HAP-1 (cell line): ENCODE results near the gene TSR1.

Source experiments
- DNase-seq, 2 experiments: peaks; one replicate each; pipeline ENCODE4 v3.0.0-alpha.2; 2016 to 2020; ENCODE audit warnings: low spot score in 2 of 2
- H3K27me3 ChIP-seq: fragments of 250-450 bp; sonication (Bioruptor Pico); 2 replicates; pipeline ENCODE4 v1.5.1; 2020; ENCODE audit warnings: low read depth, mild to moderate bottlenecking, moderate library complexity
- H3K36me3 ChIP-seq: fragments of 250-450 bp; sonication (Bioruptor Pico); replicated peaks from 2 replicates; pipeline ENCODE4 v1.5.1; 2020; ENCODE audit warnings: mild to moderate bottlenecking
- H3K4me1 ChIP-seq: fragments of 250-450 bp; sonication (Bioruptor Pico); 2 replicates; pipeline ENCODE4 v1.5.1; 2020; ENCODE audit warnings: mild to moderate bottlenecking
- H3K4me3 ChIP-seq: fragments of 250-450 bp; sonication (Bioruptor Pico); 2 replicates; pipeline ENCODE4 v1.5.1; 2020; ENCODE audit warnings: mild to moderate bottlenecking, moderate library complexity
- H3K9me3 ChIP-seq: fragments of 250-450 bp; sonication (Bioruptor Pico); 2 replicates; pipeline ENCODE4 v1.5.1; 2020; ENCODE audit warnings: mild to moderate bottlenecking, moderate library complexity
- in situ Hi-C: fragments of 300-500 bp; cut with MboI; formaldehyde crosslinking; loops from 3 replicates; pipeline ENCODE4 v1.14.3; 2020; ENCODE audit warnings: low sequenced_read_pairs, inconsistent platforms, mixed read lengths

The TSR1 gene

DNA sequence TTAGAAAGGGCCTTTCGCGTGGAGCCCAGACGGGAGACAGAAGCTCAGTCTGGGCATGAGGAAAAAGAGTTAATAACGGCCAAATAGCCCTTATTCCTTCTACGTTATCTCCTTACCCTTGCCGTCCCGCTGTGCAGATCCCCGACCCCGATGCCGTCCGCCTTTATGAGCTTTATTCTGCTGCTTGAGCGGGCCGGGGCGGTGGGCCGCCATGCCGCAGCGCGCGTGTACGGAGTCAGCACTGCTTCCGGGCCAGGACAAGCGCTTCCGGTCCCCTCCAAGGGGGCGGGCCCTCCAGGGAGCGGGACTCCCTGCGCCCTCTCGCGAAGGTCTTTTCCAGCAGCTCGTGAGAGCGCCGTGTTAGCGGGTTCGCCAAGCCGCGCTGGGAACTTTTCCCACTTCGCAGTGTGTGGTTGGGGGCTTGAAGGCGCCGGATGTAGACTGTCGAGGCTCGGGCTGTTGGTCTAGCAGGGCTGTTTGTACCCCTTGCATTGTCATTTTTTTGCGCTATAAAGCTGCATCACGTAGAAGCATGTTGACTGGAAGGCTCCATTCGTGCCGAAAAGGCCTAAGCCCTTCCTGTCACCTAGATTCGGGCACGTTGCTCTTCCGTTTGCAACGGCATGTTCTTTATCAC, at the start of gene TSR1:
TSS of gene TSR1 (minus strand) at position 243 of the 637 bp plus-strand sequence. CDS start at position 213, 30 bp downstream.
- in situ Hi-C loops = no loop called here
- H3K4me3 ChIP-seq = peak within 1 kb of the TSS; percentile 81
- H3K36me3 ChIP-seq = peaks cover 55% of the 10 kb centered on the region

DNA sequence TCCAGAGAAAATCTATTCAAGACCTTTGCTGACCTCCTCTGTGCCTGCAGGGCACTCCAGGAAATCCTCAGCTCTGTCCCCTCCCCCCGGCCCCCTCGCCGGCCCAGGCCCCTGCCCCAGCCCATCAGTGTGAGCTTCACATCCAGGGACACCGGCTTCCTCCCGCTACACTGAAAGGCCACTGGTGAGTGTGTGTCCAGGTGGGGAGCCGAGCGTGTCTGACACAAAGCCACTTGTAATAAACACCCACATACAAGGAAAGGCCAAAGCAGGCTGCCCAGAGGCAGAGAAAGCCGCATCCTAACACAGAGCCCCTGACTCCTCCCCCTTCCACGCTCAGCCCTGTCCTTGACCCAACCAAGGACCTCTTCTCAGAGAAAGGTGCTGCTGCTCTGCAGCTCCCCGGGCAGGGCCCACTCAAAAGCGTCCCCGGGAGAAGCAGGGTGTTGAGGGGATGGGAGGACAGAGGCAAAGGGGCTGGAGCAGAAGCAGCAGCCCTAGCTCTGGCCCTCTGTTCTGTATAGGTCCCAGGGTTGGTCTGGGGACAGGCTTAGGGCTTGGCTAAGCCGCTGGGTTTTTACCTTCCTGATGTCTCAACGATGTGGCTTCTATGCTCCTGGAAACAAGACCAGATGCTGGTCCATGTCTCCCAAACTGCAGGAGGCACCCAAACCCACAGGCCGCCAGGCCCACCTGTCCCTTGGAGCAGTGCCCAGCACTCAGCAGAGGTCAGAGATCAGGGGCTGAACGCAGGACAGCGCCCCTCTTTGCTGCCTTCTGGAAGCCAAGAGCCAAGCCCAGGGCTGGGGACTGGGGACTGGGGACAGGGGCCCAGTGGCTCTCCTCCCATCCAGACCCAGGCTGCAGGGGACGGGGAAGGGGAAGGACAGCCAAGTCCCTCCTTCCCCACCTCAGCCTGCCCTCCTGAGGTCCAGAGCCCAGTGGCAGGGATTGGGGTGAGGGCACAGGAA, 49.3 kb upstream of the TSR1 start:
- H3K9me3 ChIP-seq = no peaks in the 10 kb centered on the region
- peaks cover 4% of the 10 kb centered on the region; the same call in 1 of the 2 replicates for H3K4me1 ChIP-seq
- H3K4me3 ChIP-seq = no peak overlapping the region
- H3K27me3 ChIP-seq = no peaks in the 10 kb centered on the region
- in situ Hi-C loops = loop anchor here (25.0 kb wide), 1 partner anchor 627 kb away; no protein-coding TSS in a partner anchor
- peaks cover 20% of the 10 kb centered on the region for H3K36me3 ChIP-seq
- DNase-seq = no peak

More for the DNA sequence above, at the start of gene TSR1:
- Histone ChIP-seq H3K27me3 (no peaks in the 10 kb centered on the region), H3K4me1 (peaks cover 9% of the 10 kb centered on the region), H3K9me3 (no peaks in the 10 kb centered on the region)
- DNase-seq = peak; percentile 91 to 95

DNA sequence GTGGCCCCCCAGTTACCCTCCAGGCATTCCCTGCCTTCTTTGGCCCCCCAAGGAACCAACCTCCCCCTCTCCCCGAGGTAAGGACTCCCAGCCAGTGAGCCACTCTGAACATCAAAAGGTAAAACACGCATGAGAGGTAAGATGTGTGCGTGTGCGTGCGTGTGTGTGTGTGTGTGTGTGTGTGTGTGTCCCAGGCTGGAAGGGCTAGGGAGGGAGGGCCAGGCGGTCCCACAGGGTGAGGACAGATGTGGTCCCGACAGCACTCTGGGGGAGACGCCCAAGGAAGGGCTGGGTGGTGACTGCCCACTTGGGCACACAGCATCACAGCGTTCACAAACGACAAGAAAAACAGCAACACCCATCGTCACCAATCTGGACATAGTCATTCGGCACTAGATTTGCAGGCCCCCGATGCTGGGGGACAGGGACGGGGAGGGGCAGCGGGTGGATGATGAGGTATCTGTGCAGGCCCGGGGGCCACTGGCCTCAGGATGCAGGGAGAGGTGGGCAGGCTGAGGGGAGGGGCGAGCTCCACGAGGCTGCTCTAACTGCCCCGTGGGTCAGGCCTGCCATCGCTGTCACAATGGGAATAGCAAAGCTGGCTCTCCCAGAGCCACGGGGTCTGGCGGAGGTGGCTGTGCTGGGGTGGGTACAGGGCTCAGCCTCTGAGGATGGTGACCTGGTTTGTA, 48.3 kb upstream of the TSR1 start:
- Histone ChIP-seq H3K9me3 (no peaks in the 10 kb centered on the region), H3K4me3 (no peak overlapping the region), H3K4me1 (peaks cover 4% of the 10 kb centered on the region; the same call in 1 of the 2 replicates), H3K27me3 (no peaks in the 10 kb centered on the region), H3K36me3 (peaks cover 20% of the 10 kb centered on the region)
- no peak for DNase-seq
- in situ Hi-C loops = loop anchor here (25.0 kb wide), 1 partner anchor 628 kb away; no protein-coding TSS in a partner anchor

DNA sequence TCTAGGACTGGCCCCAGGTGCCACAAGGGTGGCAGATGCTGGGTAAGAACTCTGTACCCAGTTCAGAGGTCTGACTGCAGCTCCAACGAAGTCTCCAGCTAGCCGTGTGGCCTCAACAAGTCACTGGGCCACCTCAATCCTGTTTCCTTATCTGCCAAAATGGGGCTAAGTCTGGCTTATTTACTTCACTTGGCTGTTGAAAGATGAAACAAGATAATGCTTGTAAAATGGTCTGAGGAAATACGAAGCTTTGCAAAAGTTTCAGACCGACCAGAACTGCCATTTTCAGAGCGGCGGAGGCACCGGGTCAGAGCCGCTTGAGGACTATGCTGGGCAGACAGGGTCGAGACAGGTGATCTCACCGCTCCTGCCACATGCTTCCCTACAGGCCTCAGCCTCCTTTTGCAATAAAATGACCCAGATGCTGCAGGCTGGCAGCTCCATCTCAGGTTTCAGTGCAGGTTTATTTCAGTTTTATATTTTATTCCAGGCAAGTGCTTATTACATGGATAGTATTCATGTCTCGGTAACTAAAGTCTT, 47.4 kb upstream of the TSR1 start:
- no peaks in the 10 kb centered on the region for H3K9me3 ChIP-seq
- H3K4me3 ChIP-seq = no peak overlapping the region
- no peak for DNase-seq
- peaks cover 20% of the 10 kb centered on the region for H3K36me3 ChIP-seq
- peaks cover 4% of the 10 kb centered on the region; the same call in 1 of the 2 replicates for H3K4me1 ChIP-seq
- in situ Hi-C loops = loop anchor here (25.0 kb wide), 1 partner anchor 629 kb away; no protein-coding TSS in a partner anchor
- no peaks in the 10 kb centered on the region for H3K27me3 ChIP-seq

DNA sequence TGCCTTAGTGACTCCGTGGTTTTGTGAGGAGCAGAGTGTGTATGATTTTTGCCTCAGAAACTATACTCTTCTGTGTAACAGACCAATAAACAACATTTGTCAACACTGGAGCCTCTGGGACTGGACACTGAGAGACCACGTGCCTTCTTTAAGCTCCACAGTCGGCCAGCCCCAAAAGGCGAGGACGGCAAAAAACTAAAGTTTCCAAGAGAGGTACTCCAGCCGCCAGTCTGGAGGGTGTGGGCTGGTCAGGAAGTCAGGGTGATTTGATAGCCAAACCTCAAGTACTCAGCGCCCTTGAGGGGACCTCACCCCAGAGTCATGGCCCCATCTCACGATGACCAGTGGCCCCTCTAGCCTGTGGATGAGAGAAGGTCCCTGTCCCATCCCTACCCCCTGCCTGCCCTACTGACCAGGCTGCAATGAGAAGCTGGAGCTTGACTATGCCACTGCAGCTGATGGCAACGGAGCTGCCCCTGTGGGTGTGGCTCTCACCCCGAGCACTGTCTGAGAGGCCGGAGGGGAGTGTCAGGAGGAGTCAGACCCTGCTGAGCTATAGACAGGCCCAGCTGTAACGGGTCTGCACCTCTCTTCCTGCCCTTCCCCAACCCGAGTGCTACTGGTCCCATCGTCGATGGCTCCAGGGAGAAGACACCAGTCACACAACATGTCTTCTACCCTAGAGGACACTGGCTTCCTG, 44.8 kb upstream of the TSR1 start:
- no peak for DNase-seq
- Histone ChIP-seq H3K36me3 (peaks cover 20% of the 10 kb centered on the region), H3K4me3 (no peak overlapping the region), H3K27me3 (no peaks in the 10 kb centered on the region), H3K4me1 (peaks cover 4% of the 10 kb centered on the region; the same call in 1 of the 2 replicates), H3K9me3 (no peaks in the 10 kb centered on the region)
- in situ Hi-C loops = loop anchor here (25.0 kb wide), 1 partner anchor 631 kb away; no protein-coding TSS in a partner anchor

DNA sequence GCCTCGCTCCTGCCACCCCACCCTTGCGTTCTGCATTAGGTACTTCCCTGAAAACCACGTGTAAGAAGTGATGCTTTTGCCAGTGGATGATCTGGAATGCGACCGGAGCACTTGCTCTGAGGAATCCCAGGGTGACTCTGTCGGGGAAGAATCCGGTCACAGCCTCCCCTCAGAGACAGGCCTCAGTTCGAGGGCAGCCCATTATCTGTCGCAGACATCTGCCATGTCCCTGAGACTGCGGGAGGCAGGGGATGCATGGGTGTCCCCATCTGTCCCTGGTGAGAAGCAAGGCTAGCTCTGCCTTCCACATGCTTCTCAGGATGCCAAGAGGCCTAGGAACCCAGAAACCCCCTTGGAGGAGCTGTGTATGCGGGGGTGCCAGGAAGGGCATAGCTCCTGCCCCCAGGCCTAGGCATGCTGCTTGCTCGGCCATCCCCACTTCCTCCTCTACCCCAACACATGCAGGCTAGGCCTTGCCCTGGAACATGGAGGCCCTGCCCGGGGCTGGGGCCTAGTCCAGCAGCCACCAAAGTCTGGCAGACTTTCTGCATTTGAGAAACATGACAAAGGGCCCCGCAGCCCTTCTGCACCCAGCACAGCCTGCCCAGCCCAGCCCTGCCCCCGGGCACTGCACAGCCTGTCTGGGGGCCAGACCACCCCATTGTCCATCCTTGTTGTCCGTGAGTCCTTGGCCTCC, 44.1 kb upstream of the TSR1 start:
- Histone ChIP-seq H3K4me1 (peaks cover 4% of the 10 kb centered on the region; the same call in 1 of the 2 replicates), H3K36me3 (peaks cover 24% of the 10 kb centered on the region), H3K4me3 (no peak overlapping the region), H3K27me3 (no peaks in the 10 kb centered on the region), H3K9me3 (no peaks in the 10 kb centered on the region)
- DNase-seq = no peak
- in situ Hi-C loops = loop anchor here (25.0 kb wide), 1 partner anchor 632 kb away; no protein-coding TSS in a partner anchor

DNA sequence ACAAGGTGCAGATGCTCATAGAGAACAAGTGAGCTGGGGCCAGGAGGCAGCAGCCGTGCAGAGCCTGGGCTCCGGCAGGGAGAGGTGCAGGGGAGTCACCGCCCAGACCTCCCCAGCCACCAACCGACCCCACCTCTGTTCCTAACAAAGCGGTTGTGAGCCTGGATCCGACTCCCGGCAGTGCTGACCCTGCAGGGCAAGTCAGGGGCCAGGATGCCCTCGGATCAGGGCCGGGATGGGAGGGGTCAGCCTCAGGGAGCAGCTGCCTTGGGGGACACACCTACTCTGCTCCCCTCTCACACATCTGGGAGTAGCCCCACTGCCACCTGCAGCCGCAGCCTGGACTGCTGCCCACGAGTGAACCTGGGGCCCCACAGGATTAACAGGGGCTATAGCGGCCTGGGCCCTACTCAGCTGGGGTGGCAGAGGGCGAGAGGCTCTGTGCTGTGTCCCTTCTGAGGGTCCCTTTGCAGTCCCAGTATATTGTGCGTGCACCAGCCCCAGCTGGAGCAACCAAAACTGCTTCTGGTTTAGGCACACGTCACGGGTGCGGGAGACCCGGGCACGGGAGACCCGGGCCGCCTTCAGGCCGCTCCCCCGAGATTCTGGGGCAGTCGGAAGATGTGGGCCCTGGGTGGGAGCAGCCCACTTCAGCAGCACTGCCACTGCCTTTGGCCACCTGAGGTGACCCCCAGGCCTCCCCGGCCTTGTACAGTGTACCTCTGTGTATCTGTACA, 43.4 kb upstream of the TSR1 start:
- DNase-seq = no peak
- Histone ChIP-seq H3K9me3 (no peaks in the 10 kb centered on the region), H3K36me3 (peaks cover 27% of the 10 kb centered on the region), H3K4me1 (peaks cover 4% of the 10 kb centered on the region; the same call in 1 of the 2 replicates), H3K27me3 (no peaks in the 10 kb centered on the region), H3K4me3 (no peak overlapping the region)
- in situ Hi-C loops = loop anchor here (5.0 to 25.0 kb wide), 2 partner anchors 43 to 633 kb away; no protein-coding TSS in a partner anchor

DNA sequence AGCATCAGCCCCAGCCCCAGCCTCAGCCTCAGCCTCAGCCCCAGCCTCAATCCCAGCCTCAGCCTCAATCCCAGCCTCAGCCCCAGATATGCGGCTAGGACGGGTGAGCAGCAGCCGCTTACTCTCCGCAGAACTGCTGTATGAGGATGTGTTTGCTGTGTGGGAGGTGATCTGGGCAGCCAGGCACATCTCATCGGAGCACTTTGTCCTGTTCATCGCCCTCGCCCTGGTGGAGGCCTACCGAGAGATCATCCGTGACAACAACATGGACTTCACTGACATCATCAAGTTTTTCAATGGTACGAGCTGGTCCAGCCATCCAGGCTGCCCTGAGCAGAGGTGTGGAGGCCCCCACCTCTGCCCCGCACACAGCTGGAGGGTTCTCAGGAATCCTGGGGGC, 42.6 kb upstream of the TSR1 start:
- Histone ChIP-seq H3K36me3 (peaks cover 27% of the 10 kb centered on the region), H3K9me3 (no peaks in the 10 kb centered on the region), H3K27me3 (no peaks in the 10 kb centered on the region), H3K4me1 (peaks cover 4% of the 10 kb centered on the region; the same call in 1 of the 2 replicates), H3K4me3 (no peak overlapping the region)
- in situ Hi-C loops = loop anchor here (5.0 to 25.0 kb wide), 2 partner anchors 43 to 633 kb away; no protein-coding TSS in a partner anchor
- DNase-seq = no peak

DNA sequence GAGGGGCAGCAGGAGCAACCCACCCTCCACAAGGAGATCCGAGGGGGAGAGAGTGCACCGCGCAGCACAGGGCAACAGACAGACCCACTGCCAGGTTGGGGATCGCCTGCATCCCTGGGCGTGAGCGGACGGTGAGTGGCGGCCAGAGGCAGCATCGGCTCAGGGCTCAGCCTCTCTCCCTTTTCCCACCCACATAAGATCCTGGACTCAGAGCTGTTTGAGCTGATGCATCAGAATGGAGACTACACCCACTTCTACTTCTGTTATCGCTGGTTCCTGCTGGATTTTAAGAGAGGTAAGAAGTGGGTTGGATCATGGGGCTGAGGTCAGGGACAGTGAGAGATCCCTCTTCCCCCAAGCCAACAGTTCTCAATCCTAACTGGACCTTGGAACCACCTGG, 41.4 kb upstream of the TSR1 start:
- H3K27me3 ChIP-seq = no peaks in the 10 kb centered on the region
- in situ Hi-C loops = loop anchor here (5.0 to 25.0 kb wide), 2 partner anchors 45 to 635 kb away; no protein-coding TSS in a partner anchor
- no peaks in the 10 kb centered on the region for H3K9me3 ChIP-seq
- H3K36me3 ChIP-seq = peaks cover 23% of the 10 kb centered on the region
- H3K4me1 ChIP-seq = peaks cover 2% of the 10 kb centered on the region; the same call in 1 of the 2 replicates
- H3K4me3 ChIP-seq = no peak overlapping the region
- no peak for DNase-seq

DNA sequence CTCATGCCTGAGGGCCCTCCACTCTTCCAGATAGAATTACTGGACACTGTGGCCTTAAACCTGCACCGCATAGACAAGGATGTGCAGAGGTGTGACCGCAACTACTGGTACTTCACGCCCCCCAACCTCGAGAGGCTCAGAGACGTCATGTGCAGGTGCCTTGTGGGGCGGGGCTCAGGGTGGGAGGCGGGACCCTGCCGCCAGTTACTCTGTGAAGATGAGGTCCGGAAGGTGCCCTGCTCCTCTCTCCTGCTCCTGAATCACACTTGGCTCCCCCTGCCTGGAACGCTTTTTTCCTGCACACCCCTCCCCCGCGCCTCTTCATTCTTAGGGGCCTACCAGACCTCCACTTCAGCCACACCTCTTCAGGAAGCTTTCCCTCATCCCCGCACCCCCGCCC, 39.9 kb upstream of the TSR1 start:
- Histone ChIP-seq H3K36me3 (peaks cover 20% of the 10 kb centered on the region), H3K9me3 (no peaks in the 10 kb centered on the region), H3K4me1 (no peaks in the 10 kb centered on the region), H3K4me3 (no peak overlapping the region), H3K27me3 (no peaks in the 10 kb centered on the region)
- in situ Hi-C loops = loop anchor here (5.0 to 25.0 kb wide), 2 partner anchors 46 to 636 kb away; no protein-coding TSS in a partner anchor
- no peak for DNase-seq

DNA sequence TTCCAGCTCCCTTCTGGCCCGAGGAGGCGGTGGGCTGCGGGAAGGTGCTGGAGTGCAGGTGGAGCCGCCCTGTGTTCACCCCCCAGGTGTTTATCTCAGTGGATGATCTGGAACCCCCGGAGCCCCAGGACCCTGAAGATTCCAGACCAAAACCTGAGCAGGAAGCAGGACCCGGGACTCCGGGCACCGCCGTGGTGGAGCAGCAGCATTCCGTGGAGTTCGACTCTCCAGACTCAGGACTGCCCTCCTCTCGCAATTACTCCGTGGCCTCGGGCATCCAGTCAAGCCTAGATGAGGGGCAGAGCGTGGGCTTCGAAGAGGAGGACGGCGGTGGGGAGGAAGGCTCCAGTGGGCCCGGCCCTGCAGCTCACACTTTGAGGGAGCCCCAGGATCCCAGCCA, 39.1 kb upstream of the TSR1 start:
- peaks cover 17% of the 10 kb centered on the region for H3K36me3 ChIP-seq

More for the DNA sequence above, 39.1 kb upstream of the TSR1 start:
- in situ Hi-C loops = loop anchor here (5.0 to 25.0 kb wide), 2 partner anchors 47 to 637 kb away; no protein-coding TSS in a partner anchor
- Histone ChIP-seq H3K9me3 (no peaks in the 10 kb centered on the region), H3K4me1 (no peaks in the 10 kb centered on the region), H3K27me3 (no peaks in the 10 kb centered on the region), H3K4me3 (no peak overlapping the region)
- DNase-seq = no peak
